ENCODE results near the gene RALGAPA2.

DNA sequence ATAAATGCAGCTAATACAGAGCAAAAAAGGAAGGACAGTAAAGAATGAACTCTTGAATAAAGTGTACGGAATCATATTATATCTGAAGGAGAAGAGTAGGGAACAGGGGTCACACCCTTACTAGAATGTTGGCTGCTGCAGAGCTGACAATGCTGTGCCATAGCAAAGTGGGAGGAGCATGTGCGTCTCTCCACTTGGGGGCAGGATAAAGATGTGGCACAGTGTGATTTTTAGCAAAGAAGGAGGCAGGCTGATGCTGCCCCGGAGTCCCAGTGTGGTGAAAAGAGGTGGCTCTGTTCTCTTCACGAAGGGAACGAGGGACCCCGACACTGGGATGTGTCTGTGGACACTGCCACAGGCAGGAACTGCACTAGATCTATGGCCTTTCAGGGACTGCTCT, 277.0 kb downstream of the RALGAPA2 start:
- TF ChIP-seq SIN3A (IDR thresholded peaks at IDR 0.05; ENCODE audit: borderline replicate concordance, low read depth, low read length), result no peak
- TF ChIP-seq TAF1 (IDR thresholded peaks at IDR 0.05; ENCODE audit: borderline replicate concordance, low read depth, low read length), result no peak
- TF ChIP-seq, protein P1, sequence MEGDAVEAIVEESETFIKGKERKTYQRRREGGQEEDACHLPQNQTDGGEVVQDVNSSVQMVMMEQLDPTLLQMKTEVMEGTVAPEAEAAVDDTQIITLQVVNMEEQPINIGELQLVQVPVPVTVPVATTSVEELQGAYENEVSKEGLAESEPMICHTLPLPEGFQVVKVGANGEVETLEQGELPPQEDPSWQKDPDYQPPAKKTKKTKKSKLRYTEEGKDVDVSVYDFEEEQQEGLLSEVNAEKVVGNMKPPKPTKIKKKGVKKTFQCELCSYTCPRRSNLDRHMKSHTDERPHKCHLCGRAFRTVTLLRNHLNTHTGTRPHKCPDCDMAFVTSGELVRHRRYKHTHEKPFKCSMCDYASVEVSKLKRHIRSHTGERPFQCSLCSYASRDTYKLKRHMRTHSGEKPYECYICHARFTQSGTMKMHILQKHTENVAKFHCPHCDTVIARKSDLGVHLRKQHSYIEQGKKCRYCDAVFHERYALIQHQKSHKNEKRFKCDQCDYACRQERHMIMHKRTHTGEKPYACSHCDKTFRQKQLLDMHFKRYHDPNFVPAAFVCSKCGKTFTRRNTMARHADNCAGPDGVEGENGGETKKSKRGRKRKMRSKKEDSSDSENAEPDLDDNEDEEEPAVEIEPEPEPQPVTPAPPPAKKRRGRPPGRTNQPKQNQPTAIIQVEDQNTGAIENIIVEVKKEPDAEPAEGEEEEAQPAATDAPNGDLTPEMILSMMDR (IDR thresholded peaks at IDR 0.05), result no peak
